ENCODE results near the gene GALNT10. TPM values are rescaled to one million over a fixed set of nuclear protein-coding genes. Genes with fewer than 3 reads are reported as not detected.

GALNT10 gene
- total RNA-seq, 1 donor from 2014 or later, result 31.8 TPM

DNA sequence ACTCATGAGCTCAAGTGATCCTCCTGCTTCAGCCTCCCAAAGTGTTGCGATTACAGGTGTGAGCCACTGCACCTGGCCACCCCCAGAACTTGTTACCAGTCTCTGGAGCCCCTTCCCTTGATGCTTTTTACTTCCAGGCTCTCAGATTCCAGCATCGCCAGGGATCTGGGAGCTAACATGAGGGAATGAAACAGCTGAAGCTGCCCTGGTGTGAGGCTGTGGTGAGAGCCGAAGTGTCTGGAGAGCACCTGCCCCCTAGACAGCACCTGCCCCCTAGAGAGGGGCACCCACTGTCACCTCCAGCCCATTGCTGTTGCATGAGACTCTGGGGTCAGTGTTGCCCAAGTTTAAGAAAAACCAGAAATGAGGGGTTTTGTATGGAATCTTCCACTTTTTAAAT is 131.0 kb downstream of the GALNT10 start:
- DNase-seq (ENCODE audit: low spot score), result no peak

DNA sequence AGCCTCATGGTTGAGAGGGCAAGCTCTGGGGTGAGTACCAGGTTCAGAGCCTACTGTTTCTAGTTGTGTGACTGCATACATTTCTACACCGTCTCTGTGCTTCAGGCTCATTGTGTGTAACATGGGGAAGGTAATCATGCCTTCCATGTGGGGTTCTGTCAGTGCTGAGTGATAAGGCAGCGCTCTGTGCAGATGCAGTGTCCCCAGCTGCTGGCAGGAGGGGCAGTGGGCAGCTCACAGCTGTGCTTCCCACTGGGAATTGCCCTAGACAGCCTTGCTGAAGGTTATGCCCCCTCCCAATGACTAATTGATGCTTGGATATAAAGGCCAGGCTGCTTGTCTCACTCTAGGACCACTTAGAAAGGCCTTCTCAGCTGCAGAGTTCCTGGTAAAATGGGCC is 133.5 kb downstream of the GALNT10 start:
- DNase-seq (ENCODE audit: low spot score), result no peak

DNA sequence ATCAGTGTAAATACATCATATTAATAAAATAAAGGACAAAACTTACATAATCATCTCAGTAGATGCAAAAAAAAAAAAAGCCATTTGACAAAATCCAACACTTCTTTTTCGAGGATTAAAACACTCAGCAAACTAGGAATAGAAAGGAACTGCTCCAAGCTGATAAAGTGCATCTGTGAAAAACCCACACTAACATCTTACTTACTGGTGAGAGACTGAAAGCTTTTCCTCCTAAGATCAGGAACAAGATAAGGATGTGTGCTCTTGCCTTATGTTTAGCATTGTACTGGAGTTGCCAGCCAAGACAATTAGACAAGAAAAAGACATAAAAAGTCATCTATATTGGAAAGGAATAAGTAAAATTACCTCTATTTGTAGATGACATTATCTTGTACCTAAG is 135.0 kb downstream of the GALNT10 start:
- no peak for DNase-seq (ENCODE audit: low spot score)

DNA sequence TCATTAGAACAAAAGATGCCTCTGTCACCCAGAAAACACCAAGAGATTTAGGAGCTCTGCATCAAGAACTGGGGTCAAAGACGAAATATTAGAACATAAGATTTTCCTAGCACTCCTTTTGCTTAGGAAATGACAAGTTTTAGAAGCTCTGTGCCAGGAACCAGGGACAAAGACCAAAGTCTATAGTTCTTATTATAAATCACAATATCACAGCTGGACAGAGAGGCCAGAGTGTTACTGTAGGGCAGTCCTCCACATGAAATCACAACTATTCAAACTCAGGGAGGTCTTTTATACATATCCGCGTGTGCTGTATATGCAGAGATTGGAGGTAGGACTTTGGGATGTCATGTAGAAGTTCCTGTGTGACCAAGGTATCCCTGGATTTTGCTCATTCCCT is 138.5 kb downstream of the GALNT10 start:
- no peak for DNase-seq (ENCODE audit: low spot score)

DNA sequence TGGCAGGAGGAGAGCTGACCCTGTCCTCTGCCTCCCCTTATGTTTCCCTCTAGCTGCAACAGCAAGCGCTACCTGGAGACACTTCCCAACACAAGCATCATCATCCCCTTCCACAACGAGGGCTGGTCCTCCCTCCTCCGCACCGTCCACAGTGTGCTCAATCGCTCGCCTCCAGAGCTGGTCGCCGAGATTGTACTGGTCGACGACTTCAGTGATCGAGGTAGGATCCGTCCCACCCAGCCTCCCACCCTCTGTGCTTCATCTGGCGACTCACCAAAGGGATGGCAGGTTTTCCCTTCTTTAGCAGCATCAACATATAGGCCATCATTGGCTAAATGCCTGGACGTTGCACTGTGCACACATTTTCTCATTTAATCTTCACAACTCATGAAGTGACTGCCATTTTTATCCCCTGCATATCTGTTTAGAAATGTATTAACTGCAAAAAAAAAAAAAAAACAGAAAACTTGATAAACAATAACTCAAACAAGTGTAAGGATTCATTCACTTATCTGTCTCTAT is 139.0 kb downstream of the GALNT10 start:
- DNase-seq (ENCODE audit: low spot score), result no peak

DNA sequence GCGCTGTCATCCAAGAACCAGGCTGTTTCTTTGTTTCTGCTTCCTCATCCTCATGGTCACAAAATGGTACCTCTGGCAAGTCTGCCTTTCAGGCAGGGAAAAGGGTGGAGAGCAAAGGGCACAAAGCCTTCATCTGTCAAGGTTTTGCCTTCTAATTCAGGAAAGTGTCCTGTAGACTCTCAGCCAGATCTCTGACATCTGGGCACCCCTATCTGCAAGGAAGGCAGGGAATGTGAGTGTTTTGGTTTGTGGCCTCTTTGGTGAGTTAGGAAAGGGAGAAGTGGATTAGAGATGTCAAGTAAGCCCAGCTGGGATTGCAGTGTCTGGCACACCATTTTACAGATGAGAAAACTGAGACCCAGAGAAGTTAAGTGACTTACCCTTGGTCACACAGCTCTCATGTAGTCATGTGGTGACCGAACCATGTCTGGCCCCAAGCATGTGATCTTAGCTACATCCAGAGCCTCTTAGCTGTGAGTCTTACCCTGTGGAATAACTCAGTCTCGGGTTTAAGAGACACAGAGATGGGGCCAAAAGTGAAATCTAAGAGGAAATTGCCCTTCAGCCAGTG is 139.6 kb downstream of the GALNT10 start:
- no peak for DNase-seq (ENCODE audit: low spot score)

DNA sequence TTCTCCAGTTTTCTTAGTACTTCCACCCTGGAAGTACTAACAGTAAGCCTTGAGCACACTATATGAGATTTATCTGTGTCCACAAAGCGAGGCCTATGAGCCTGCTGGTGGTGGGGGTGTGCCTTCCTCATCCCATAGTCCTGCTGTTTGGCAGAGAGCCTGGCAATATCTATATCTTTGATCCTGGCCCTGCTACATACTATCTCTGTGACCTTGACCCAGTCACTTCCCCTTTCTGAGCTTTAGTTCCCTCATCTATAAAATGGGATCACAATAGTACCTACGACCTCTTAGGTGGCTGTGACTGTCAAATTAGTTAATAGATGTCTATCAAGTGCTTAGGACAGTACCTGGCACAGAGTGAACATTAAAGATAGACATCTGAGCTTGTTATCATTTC is 140.7 kb downstream of the GALNT10 start:
- DNase-seq (ENCODE audit: low spot score), result no peak

DNA sequence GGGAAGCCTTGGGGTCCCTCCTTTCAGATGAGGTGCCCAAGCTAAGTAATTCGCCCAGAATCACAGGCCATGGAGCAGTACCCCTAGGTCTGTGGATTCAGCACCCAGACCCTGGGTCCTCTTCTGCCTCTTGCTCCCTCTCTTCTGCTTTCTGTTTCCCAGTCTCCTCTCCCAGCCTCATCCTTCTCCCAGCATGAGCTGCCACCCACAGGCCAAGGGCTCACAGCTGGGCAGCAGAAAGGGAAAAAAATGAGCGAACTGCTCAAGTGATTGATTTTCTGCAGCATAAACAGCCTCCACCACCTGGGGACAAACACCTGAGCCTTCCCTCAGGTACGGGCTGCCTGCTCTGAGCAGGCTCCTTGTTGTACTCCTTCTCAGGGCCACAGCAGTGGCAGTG is 141.4 kb downstream of the GALNT10 start:
- no peak for DNase-seq (ENCODE audit: low spot score)

DNA sequence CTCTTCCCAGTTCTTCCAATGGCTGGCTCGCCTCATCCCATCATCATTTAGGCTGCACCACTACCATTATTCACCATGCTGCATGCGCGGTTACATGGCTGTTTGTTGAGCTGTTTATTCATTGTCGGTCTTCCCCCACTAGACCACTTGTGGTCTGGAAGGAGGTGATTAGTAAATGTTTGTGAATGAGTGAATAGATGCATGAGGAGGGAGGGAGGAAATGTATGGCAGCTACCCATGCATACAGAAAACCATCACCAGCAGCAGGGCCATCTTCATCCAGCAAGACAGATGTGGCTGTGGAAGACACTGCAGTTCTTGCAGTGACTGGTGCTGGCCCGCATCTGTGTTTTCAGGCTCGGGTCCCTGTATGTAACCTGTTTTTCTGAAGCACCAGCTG is 141.9 kb downstream of the GALNT10 start:
- DNase-seq (ENCODE audit: low spot score), result no peak

DNA sequence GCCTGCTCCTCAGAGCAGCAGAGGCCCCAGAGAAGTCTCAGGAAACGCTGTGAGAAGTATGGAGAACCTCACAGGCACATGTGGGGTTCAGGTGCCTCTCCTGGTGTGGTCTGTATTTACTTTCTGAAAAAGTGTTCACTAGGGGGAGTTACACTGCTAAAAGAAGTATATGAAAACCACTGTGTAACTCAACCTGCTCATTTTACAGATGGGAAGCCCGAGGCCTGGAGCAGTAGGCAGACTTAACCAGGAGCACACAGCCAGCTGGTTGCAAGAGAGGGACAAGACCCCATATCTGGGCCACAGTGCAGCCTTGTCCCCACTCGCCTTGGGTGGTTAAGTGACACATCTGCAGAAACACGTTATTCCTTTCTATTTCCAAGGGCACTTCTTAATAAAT is 142.5 kb downstream of the GALNT10 start:
- no peak for DNase-seq (ENCODE audit: low spot score)

DNA sequence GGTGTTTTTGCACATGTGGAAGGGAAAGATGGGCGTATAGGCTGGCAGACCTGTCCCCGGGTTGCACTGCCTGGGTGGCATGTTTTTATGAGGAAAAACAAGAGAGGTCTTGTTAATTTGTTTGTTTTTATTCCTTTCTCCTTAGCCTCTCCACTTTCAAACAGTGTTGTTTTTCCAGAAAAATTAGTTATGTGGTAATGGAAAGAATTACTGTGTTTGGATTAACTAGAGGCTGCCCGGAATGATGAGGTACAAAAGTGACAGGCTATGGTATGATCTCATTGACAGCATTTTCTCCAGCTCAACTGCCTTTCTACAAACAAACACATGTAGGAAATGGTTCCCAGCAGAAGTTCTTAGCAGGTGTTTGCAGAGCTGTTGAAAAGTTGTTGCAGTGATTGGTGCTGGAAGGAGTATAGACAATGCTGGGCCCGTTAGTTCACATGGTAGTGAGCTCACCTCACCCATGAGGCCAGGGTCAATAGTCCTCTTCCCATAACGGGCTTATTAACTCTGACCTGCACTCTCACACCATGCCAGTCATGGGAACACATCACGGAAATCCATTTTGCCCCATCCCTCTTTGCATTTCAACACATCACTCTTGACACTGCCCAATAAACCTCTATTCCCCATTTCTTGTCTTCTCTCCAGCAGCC is 144.0 kb downstream of the GALNT10 start:
- DNase-seq (ENCODE audit: low spot score), result no peak

DNA sequence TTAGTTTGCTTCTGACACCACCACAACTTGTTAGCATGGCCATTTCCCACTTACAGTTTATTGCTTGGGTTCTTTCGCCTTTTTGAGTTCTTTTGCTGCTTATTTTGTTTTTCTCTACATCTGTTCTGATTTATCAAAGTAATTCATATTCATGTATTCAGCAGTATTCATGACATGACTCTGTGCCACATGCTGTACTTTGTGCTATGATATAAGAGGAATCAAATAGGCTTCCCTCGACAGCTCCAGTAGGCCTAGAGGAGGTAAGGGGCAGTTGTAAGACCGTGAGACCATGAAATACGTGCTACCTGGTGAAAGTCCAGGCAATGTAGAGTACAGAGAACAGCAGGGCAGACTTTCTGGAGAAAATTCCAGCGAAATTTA is 144.5 kb downstream of the GALNT10 start:
- no peak for DNase-seq (ENCODE audit: low spot score)

DNA sequence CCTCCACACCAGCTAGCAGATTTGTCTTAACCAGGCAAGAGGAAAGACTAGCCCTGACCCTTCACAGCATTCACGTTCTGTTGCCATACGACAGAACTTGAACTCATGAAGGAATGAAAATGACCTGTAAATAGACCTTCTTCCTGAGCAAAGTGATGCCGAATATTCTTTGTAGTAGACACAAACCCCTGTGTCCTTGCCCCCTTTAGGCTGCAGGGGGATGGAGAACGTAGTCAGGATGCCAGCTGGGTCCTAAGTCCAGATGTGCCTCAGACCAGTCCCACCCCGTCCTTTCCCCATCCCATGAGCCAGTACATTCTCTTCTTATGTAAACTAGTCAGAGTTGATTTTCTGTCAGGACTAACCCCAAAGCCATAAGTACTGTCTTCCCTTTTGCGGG is 151.1 kb downstream of the GALNT10 start:
- DNase-seq (ENCODE audit: low spot score), result no peak

DNA sequence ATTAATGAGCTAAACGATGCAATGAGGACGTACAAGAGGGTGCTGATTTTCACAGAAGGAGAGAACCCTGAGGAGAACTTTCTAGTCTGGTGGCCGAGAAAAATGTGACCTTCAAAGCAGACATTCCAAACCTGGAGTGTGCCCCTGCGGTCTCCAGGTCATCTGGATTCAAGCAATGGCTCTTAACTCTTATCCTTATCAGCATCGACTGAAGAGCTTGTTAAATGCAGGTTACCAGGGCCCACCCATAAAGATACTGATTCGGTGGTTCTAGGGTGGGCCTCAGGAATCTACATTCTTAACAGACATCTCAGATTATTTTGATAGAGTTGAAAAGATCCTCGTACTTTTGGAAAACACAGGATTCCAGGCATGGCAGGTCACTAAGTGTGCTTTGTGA is 151.7 kb downstream of the GALNT10 start:
- no peak for DNase-seq (ENCODE audit: low spot score)

DNA sequence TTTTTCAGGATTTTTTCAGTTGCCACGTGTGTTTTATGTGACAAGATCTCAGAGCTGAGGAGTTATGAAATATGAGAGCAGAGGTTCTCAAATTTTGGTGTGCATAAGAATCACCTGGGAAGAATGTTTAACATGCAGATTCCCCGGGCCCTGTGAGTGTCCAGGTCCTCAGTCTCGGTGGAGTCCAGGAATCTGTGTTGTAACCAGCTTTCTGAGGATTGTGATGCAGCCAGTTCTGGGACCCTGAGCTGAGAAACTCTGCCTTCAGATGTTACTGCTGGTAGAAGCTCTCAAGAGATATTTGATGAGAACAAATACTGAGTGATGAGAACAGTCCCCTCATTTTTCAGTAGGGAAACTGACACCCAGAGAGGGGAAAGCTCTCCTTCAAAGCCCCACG is 152.4 kb downstream of the GALNT10 start:
- no peak for DNase-seq (ENCODE audit: low spot score)

DNA sequence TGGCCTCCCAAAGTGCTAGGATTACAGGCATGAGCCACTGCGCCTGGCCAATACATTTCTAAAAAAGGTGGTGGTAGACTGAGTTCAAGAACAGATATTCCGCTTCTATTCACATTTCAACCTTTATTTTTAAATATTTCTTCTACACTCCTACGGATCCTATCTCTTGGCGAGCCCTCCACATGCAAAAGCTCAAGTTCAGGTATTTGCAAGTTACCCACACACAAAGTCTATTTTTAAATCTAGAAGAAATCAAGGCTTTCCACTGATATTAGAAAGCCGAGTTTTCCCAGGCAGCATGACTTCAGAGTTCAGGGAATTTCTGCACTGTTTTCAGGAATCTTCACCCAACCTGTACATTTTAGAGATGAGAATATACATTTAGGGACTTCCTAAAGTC is 153.9 kb downstream of the GALNT10 start:
- DNase-seq (ENCODE audit: low spot score), result no peak

DNA sequence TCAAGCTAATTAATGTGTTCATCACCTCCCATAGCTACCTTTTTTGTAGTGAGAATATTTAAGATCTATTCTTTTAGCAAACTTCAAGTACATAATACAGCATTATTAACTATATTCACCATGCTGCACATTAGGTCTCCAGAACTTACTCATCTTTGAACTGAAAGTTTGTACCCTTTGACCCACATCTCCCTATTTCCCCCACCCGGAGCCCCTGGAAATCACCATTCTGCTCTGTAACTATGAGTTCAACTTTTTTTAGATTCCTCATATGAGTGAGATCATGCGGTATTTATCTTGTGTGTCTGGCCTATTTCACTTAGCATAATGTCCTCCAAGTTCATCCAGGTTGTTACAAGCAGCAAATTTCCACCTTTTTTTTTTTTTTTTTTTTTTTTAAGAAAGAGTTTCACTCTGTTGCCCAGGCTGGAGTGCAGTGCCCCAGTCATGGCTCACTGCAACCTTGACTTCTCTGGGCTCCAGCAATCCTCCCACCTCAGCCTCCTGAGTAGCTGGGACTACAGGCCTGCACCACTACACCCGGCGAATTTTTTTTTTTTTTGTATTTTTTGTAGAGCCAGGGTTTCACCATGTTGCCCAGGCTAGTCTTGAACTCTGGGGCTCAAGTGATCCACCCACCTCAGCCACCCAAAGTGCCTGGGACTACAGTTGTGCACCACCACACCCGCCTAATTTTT is 154.9 kb downstream of the GALNT10 start:
- peak; percentile 79 for DNase-seq (ENCODE audit: low spot score)

DNA sequence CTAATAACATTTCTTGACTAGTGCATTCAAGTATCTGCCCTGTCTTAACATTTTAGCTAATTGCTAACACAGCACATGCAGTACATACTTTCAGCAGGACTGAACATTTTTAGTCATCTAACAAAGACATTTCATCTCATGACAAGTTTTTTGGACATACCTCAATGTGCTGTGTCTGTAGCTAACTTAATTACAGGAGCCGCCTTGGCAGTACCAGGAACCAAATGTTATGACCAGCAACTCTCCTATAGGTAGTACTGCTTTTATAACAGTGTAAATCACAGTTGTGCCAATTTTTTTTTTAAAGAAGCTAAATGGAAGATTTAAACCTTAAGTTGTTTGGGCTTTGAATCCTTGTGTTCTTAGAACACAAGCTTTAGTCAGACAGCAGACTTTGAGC is 155.9 kb downstream of the GALNT10 start:
- no peak for DNase-seq (ENCODE audit: low spot score)

DNA sequence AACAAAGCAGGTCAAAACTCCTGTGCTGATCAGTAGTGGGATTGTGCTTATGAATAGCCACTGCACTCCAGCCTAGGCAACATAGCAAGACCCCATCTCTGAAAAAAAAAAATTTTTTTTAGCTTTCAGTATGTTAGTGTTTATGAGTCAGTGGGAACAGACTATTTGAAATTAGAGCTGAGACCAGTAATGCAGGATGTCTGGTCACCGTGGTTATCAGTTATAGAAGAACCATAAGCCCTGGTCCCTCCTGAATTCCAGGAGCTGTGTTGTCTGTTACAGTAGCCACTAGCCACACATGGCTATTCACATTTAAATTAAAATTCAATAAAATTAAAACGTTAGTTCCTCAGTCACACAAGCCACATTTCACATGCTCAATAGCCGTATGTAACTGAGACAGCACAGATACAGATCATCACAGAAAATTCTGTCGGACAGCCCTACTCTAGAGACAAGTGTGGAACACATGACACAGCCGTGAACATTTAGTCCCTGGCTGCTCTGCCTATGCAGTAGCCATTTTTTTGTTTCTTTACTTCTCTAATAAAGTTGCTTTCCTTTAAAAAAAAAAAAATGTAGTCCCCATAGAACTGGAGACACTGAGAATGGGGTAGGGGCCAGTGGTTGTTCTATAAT is 159.2 kb downstream of the GALNT10 start:
- no peak for DNase-seq (ENCODE audit: low spot score)

DNA sequence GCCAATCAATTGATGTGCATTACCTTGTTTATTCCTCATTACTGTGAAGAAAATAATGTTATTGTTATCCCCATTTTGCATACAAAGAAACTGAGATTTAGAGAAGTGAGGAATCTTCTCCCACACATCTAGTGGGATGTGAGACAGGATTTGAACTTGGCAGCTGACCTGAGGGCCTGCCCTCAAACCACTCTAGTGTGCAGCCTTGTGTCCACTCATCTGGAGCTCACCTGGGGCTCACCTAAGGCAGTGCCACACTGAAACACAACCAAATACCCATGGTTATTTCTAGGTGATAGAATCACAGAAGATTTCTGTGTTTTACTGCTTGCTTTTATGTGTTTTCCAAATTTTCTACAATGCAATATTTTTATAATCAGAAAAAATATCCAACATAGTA is 160.6 kb downstream of the GALNT10 start:
- no peak for DNase-seq (ENCODE audit: low spot score)

DNA sequence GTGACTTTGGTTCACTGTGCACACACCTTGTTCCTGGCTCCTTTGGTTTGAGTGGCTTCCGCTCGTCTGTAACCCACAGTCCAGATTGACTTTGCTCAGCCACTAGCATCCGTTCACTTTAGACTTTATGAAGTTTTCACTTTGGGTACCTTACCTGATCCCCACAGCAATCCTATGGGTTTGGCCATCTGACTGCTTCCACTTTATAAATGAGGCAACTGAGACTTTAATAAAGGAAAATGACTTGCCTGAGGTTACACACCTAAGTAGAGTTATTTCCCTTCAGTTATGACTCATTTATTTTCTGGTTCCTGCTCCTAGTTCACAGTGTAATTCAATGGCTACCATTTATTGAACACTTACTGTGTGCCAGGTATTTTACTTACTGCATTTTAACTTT is 161.0 kb downstream of the GALNT10 start:
- DNase-seq (ENCODE audit: low spot score), result no peak

DNA sequence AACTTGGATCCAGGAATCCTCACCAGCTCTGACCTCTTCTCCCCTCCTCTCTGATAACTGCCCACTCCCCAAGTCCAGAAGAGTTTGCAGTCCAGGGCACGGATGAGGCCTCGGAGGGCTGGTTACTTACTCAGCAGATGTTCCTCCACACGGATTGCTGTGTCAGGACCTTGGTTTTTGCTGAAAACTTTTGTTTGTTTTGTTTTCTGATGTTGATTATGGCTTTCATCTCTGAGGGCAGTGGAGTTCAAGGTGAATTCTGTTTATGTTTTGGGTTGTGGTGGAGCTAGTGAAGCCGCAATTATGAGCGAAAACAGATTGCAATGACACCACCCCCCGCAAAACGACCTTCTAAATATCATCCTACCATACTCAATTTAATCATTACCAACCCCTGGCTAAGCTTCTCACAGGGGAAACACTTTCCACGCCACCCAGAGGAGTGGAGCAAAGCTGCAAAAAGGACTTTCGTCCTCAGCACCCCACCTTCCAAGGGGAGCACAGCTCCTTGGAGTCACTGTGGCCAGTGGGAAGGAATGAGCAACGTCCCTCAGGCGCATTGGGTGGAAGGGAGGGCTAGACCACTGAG is 162.5 kb downstream of the GALNT10 start:
- no peak for DNase-seq (ENCODE audit: low spot score)

Data from umbilical cord (tissue), 2 donors.